SW480 (cell line): Measurements from ENCODE around the gene LTF.

Experiments used
- DNase-seq: peaks from one replicate; pipeline ENCODE4 v3.0.0-alpha.2; 2016; ENCODE audit warnings: low spot score

LTF gene

GRCh38 chr3:46490338-46491084, 25.8 kb upstream of the LTF start:
- DNase-seq = peak; percentile 57

- DNase-seq = peak; percentile 46
Measured at GRCh38 chr3:46489875-46490274, 25.2 kb upstream of the LTF start.

- no peak for DNase-seq
Measured at GRCh38 chr3:46489381-46489780, 24.7 kb upstream of the LTF start.

GRCh38 chr3:46488735-46489361, 24.1 kb upstream of the LTF start:
- peak; percentile 94 for DNase-seq

- DNase-seq = no peak
Measured at GRCh38 chr3:46485779-46486175, 21.1 kb upstream of the LTF start.

GRCh38 chr3:46484911-46485778, 20.4 kb upstream of the LTF start:
- peak; percentile 79 for DNase-seq

- no peak for DNase-seq
Measured at GRCh38 chr3:46484388-46484787, 19.7 kb upstream of the LTF start.

GRCh38 chr3:46483825-46484224, 19.1 kb upstream of the LTF start:
- no peak for DNase-seq

- DNase-seq = peak; percentile 62
Measured at GRCh38 chr3:46482632-46483350, 18.1 kb upstream of the LTF start.

- no peak for DNase-seq
Measured at GRCh38 chr3:46481636-46482035, 16.9 kb upstream of the LTF start.

GRCh38 chr3:46480491-46481195, 15.9 kb upstream of the LTF start:
- no peak for DNase-seq

- DNase-seq = no peak
Measured at GRCh38 chr3:46479696-46480095, 15.0 kb upstream of the LTF start.

- no peak for DNase-seq
Measured at GRCh38 chr3:46479021-46479420, 14.3 kb upstream of the LTF start.

GRCh38 chr3:46478341-46478740, 13.6 kb upstream of the LTF start:
- DNase-seq = no peak

GRCh38 chr3:46477756-46478155, 13.1 kb upstream of the LTF start:
- no peak for DNase-seq

GRCh38 chr3:46477145-46477544, 12.4 kb upstream of the LTF start:
- no peak for DNase-seq

- no peak for DNase-seq
Measured at GRCh38 chr3:46472736-46473135, 8.0 kb upstream of the LTF start.

GRCh38 chr3:46471371-46471914, 6.7 kb upstream of the LTF start:
- no peak for DNase-seq

- no peak for DNase-seq
Measured at GRCh38 chr3:46470831-46471230, 6.1 kb upstream of the LTF start.

GRCh38 chr3:46469680-46470357, 5.1 kb upstream of the LTF start:
- no peak for DNase-seq
